Measurements from ENCODE around the gene PRKG1. TPM values are rescaled to one million over a fixed set of nuclear protein-coding genes. Genes with fewer than 3 reads are reported as not detected.

The PRKG1 gene
- total RNA-seq, 1 experiment from 2014 or later = 0.09 TPM

DNA sequence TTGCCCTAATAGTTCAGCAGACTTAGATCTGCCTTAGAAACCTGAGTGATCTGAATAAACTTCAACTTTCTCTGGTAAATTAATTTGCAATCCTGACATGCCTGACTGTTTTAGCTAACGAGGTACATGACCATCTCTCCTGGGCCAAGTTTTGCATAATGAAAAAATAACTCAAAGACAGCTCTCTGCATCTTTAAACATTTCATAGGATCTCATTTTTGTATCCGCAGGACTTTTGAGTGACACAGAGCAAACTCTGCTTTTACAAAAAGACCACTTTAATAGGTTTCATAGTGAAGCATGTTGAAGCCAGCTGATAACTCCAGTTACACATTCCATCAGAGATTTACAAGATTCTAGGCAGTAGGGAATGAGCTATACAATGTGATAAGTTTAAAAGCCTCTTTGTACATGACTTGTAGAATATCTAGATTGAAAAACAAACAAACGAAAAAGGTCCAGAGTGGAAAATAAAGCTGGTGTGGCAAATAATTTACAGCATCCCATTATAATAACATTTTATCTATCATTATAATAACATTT, 2.1 kb downstream of the PRKG1 start:
- H3K27me3 Mint-ChIP-seq (ENCODE audit: insufficient read depth, unreplicated experiment) = peaks cover 38% of the 10 kb centered on the region
- no peak overlapping the region for H3K4me3 Mint-ChIP-seq (ENCODE audit: unreplicated experiment)
- H3K4me1 Mint-ChIP-seq (ENCODE audit: low read depth, unreplicated experiment) = peaks cover 7% of the 10 kb centered on the region
- no TSS peak for BruUV-seq (replicated peaks)
- H3K36me3 Mint-ChIP-seq (ENCODE audit: insufficient read depth, unreplicated experiment) = no peaks in the 10 kb centered on the region
- no peak for DNase-seq
- Histone ChIP-seq H3K36me3 (ENCODE audit: control insufficient read depth, insufficient read depth, low read length) (no peaks in the 10 kb centered on the region), H3K27me3 (replicated peaks; ENCODE audit: control insufficient read depth, insufficient read depth, low read length) (peaks cover 9% of the 10 kb centered on the region), H3K4me1 (peaks cover 5% of the 10 kb centered on the region), H3K9me3 (no peaks in the 10 kb centered on the region), H3K4me3 (ENCODE audit: low read depth, low read length) (no peak overlapping the region)
- intact Hi-C loops (cut with micrococcal nuclease; ENCODE audit: unreplicated experiment) = no loop called here
- TF ChIP-seq CTCF (IDR thresholded peaks at IDR 0.05; ENCODE audit: insufficient read depth in 1 of 2, low read depth in 1 of 2, low read length in 1 of 2, severe bottlenecking in 1 of 2, unreplicated experiment in 1 of 2) = no peak
- no peaks in the 10 kb centered on the region for H3K9me3 Mint-ChIP-seq (ENCODE audit: unreplicated experiment)
- ChIA-PET POLR2A (no interaction called here), CTCF (no interaction called here)
- no peak overlapping the region for H3K27ac Mint-ChIP-seq (ENCODE audit: unreplicated experiment)

GRCh38 chr10:51077074-51077473, 2.8 kb downstream of the PRKG1 start:
- no TSS peak for BruUV-seq (replicated peaks)
- H3K4me3 ChIP-seq (ENCODE audit: low read depth, low read length) = no peak overlapping the region
- peaks cover 9% of the 10 kb centered on the region for H3K27me3 ChIP-seq (replicated peaks; ENCODE audit: control insufficient read depth, insufficient read depth, low read length)
- intact Hi-C loops (cut with micrococcal nuclease; ENCODE audit: unreplicated experiment) = no loop called here
- no peak overlapping the region for H3K4me3 Mint-ChIP-seq (ENCODE audit: unreplicated experiment)
- H3K36me3 ChIP-seq (ENCODE audit: control insufficient read depth, insufficient read depth, low read length) = no peaks in the 10 kb centered on the region
- H3K4me1 ChIP-seq = peaks cover 5% of the 10 kb centered on the region
- H3K9me3 Mint-ChIP-seq (ENCODE audit: unreplicated experiment) = no peaks in the 10 kb centered on the region
- ChIA-PET POLR2A (no interaction called here), CTCF (no interaction called here)
- H3K36me3 Mint-ChIP-seq (ENCODE audit: insufficient read depth, unreplicated experiment) = no peaks in the 10 kb centered on the region
- no peak for DNase-seq
- H3K4me1 Mint-ChIP-seq (ENCODE audit: low read depth, unreplicated experiment) = peaks cover 7% of the 10 kb centered on the region
- H3K9me3 ChIP-seq = no peaks in the 10 kb centered on the region
- no peak overlapping the region for H3K27ac Mint-ChIP-seq (ENCODE audit: unreplicated experiment)
- peaks cover 36% of the 10 kb centered on the region for H3K27me3 Mint-ChIP-seq (ENCODE audit: insufficient read depth, unreplicated experiment)
- no peak for TF ChIP-seq CTCF (IDR thresholded peaks at IDR 0.05; ENCODE audit: insufficient read depth in 1 of 2, low read depth in 1 of 2, low read length in 1 of 2, severe bottlenecking in 1 of 2, unreplicated experiment in 1 of 2)

DNA sequence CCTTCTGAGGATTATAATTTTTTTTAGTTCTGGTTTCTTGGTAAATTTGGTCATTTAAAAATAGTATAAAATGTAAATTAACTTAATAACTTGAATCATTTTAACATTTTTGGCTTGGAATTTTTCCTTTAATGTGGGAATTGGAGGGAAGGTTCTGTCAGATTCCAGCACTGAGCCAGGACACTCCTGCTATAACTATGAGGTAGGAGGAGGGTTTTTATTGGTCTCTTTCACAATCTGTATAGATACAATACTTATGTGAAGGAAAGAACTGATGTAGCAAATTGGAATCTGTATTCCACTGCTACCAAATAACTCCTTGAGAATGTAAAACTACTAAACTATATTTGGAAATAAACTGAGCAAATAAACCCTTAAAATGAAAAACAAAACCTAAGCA, 3.2 kb downstream of the PRKG1 start:
- Mint-ChIP-seq H3K4me1 (ENCODE audit: low read depth, unreplicated experiment) (peaks cover 7% of the 10 kb centered on the region), H3K36me3 (ENCODE audit: insufficient read depth, unreplicated experiment) (no peaks in the 10 kb centered on the region), H3K27ac (ENCODE audit: unreplicated experiment) (no peak overlapping the region), H3K27me3 (ENCODE audit: insufficient read depth, unreplicated experiment) (peaks cover 34% of the 10 kb centered on the region), H3K9me3 (ENCODE audit: unreplicated experiment) (no peaks in the 10 kb centered on the region), H3K4me3 (ENCODE audit: unreplicated experiment) (no peak overlapping the region)
- Histone ChIP-seq H3K27me3 (replicated peaks; ENCODE audit: control insufficient read depth, insufficient read depth, low read length) (peaks cover 9% of the 10 kb centered on the region), H3K9me3 (no peaks in the 10 kb centered on the region), H3K36me3 (ENCODE audit: control insufficient read depth, insufficient read depth, low read length) (no peaks in the 10 kb centered on the region), H3K4me1 (peaks cover 5% of the 10 kb centered on the region), H3K4me3 (ENCODE audit: low read depth, low read length) (no peak overlapping the region)
- no TSS peak for BruUV-seq (replicated peaks)
- ChIA-PET CTCF (no interaction called here), POLR2A (no interaction called here)
- intact Hi-C loops (cut with micrococcal nuclease; ENCODE audit: unreplicated experiment) = no loop called here
- DNase-seq = no peak
- no peak for TF ChIP-seq CTCF (IDR thresholded peaks at IDR 0.05; ENCODE audit: insufficient read depth in 1 of 2, low read depth in 1 of 2, low read length in 1 of 2, severe bottlenecking in 1 of 2, unreplicated experiment in 1 of 2)

All from Caco-2 (cell line).